Motor neuron (in vitro differentiated cells): Measurements from ENCODE around the gene LCLAT1. TPM values are rescaled to one million over a fixed set of nuclear protein-coding genes. Genes with fewer than 3 reads are reported as not detected.
"Not testable (repeated sequence)": the region's sequence is repeated elsewhere in the genome, so short reads cannot be mapped to it uniquely, and the experiment has no call there.

Experiments used
- ATAC-seq, 8 experiments: fragments of 200-7000 bp; cut with Tn5 transposase; replicated peaks in 6 of 8; 2 replicates each; pipeline ENCODE4 v1.8.0; 2021; ENCODE audit warnings: mild to moderate bottlenecking in 8 of 8, moderate library complexity in 8 of 8
- H3K27ac ChIP-seq, 2 donors: fragments of 250-450 bp; sonication (Bioruptor Pico); 2 replicates each; pipeline ENCODE4 v1.9.0; 2021; ENCODE audit warnings: antibody characterized with exemption in 2 of 2, mild to moderate bottlenecking in 2 of 2, moderate library complexity in 1 of 2
- H3K4me1 ChIP-seq, 2 donors: fragments of 250-450 bp; sonication (Bioruptor Pico); replicated peaks in 1 of 2; 2 replicates each; pipeline ENCODE4 v1.6.1; 2021; ENCODE audit warnings: antibody characterized with exemption in 2 of 2, mild to moderate bottlenecking in 2 of 2, moderate library complexity in 1 of 2
- H3K4me3 ChIP-seq, 5 donors: fragments of 250-450 bp; sonication (Bioruptor Pico); 2 replicates each; pipeline ENCODE4 v1.9.0; 2021; ENCODE audit warnings: antibody characterized with exemption in 5 of 5, mild to moderate bottlenecking in 5 of 5, moderate library complexity in 4 of 5
- WGBS, 10 experiments: fragments of 450-650 bp; shearing (Covaris generic); methylation state at CpG; one replicate each; pipeline ENCODE4 v1.0.0; 2022; 5-methylcytosine and 5-hydroxymethylcytosine counted together
- in situ Hi-C, 9 experiments: fragments of 400-800 bp; cut with MboI; loops; one replicate each; pipeline ENCODE4 v1.15.0; 2021; ENCODE audit warnings: low sequenced_read_pairs in 9 of 9, low pct_unique_long_range_greater_than_20kb in 2 of 9; ENCODE audit not compliant: unreplicated experiment in 9 of 9
- total RNA-seq, 8 experiments: library from RNA; unstranded; fragments of 300-600 nt; gene quantifications; 2 replicates each; pipeline versions ENCODE4 v1.2.3 to v1.2.4, GENCODE V29; 2022

LCLAT1 gene
- total RNA-seq, 8 experiments from 2014 or later = 9.8 to 39.2 (median 12.9) TPM

DNA sequence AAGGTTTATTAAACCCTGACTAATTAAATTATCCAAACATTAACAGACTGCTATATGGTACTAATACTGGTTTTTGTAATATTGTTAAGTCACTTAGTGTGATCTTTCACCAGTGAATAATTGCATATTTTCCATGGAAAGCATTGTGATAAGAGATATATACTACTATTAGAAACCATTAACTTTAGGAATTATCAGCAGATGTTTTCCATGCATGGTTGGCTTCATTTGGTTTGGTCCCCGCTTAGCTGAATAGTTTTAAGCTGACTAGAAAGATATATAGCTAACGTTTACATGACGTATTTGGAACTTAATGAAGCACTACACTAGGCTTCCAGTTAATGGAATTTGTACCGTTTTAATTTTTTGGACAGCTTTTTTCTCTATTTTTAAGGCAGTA is 37.9 kb downstream of the LCLAT1 start:
- Histone ChIP-seq H3K27ac (no peak overlapping the region), H3K4me3 (no peak overlapping the region), H3K4me1 (no peaks in the 10 kb centered on the region)
- no peak for ATAC-seq
- WGBS, 10 experiments = 71 to 100% (median 89%) methylated on average over 1 to 4 of the region's 4 CpGs
- in situ Hi-C loops = no loop called here

GRCh38 chr2:30486655-30487054 is 39.6 kb downstream of the LCLAT1 start:
- H3K27ac ChIP-seq = no peak overlapping the region
- ATAC-seq = peak in 2 of 8 experiments; percentile 78 to 96
- no peak overlapping the region for H3K4me3 ChIP-seq
- in situ Hi-C loops = no loop called here
- H3K4me1 ChIP-seq = no peaks in the 10 kb centered on the region

DNA sequence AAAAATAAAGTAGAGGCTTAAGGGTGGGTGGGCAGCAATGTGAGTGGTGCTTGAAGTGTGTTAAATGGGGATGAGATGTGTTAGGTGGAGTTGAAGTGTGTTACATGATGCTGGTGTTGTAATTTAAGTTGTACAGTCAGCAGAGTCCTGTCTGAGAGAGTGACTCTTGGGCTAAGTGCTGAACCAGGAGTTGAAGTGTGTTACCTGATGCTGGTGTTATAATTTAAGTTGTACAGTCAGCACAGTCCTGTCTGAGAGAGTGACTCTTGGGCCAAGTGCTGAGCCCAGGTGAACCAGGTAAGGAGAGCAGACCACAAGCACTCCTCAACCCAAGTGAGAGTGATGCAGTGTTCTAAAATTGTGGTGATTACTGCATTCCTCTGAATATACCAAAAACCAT is 40.6 kb downstream of the LCLAT1 start:
- ATAC-seq = no peak
- Histone ChIP-seq H3K4me1 (no peaks in the 10 kb centered on the region), H3K27ac (no peak overlapping the region), H3K4me3 (no peak overlapping the region)
- in situ Hi-C loops = no loop called here

GRCh38 chr2:30488012-30488659 is 41.1 kb downstream of the LCLAT1 start:
- H3K27ac ChIP-seq = no peak overlapping the region
- ATAC-seq = peak in 1 of 8 experiments; percentile 57
- peaks cover 0 to 3% of the 10 kb centered on the region in 2 donors for H3K4me1 ChIP-seq
- H3K4me3 ChIP-seq = no peak overlapping the region
- WGBS, 10 experiments = 0 to 100% (median 100%) methylated on average over 1 of the region's 1 CpG; no CpG with 5 or more reads in 3 of the 10 experiments
- in situ Hi-C loops = no loop called here

DNA sequence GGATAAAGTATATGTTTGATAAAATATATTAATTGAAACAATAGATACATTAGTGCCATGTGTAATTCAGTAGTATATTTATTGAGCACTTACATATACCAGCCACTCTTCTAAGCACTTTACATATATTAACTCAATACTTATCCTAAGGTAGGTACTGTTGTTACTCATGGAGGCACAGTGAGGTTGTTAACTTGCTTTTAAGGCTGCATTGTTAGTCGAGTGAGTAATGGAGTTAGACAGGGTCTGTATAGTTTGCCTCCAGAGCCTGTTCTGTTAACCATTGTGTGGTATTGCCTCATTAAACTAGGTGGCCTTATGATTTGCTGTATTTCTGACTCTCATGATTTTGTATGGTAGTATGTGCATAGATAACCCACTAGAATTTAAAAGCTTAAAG is 44.2 kb downstream of the LCLAT1 start:
- Histone ChIP-seq H3K4me3 (no peak overlapping the region), H3K4me1 (peaks cover 0 to 3% of the 10 kb centered on the region in 2 donors), H3K27ac (no peak overlapping the region)
- no peak for ATAC-seq
- WGBS, 10 experiments = 17 to 86% (median 75%) methylated on average over 1 of the region's 1 CpG; no CpG with 5 or more reads in 5 of the 10 experiments
- in situ Hi-C loops = no loop called here

DNA sequence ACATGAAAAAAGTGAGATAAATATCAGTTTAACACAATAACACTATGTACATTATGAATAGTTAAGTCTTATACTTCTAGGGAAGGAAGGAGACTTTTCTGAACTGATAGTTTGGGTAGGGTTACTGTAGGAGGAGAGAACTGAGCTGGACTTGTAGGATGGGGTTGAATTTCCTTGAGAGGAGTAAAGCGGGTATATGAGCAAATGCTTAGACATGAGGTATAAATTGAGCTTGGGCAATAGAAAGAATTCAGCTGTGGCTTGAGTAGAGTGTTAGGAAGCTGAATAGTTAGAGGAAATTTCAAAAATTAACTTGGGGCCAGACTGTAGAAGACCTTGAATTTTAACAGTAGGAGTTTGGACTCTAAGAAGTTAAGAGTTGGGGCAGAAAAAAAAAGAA is 45.1 kb downstream of the LCLAT1 start:
- H3K27ac ChIP-seq = no peak overlapping the region
- ATAC-seq = no peak
- in situ Hi-C loops = no loop called here
- peaks cover 0 to 3% of the 10 kb centered on the region in 2 donors for H3K4me1 ChIP-seq
- H3K4me3 ChIP-seq = no peak overlapping the region
- 86 to 100% (median 100%) methylated on average over 1 of the region's 1 CpG; no CpG with 5 or more reads in 3 of the 10 experiments for WGBS, 10 experiments

DNA sequence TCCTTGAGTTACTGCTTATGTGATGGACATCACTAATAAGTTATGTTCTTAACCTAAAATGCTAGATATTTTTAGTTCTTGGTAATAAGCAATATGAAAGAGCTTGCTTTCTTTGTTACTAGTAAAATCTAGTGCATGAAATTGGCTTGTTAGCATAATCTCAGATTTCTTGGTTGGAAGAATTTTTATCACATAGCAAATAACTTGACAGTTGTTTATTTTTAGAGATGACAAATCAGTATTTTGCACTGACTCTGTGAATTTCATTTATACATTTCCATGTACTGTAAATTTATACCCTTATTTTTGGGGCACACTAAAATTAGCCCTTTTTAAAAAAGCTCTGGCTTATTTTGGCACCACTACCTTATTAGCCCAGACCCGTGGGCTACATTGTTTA is 45.6 kb downstream of the LCLAT1 start:
- H3K27ac ChIP-seq = no peak overlapping the region
- in situ Hi-C loops = no loop called here
- peaks cover 0 to 3% of the 10 kb centered on the region in 2 donors for H3K4me1 ChIP-seq
- H3K4me3 ChIP-seq = no peak overlapping the region
- ATAC-seq = no peak
- 0 to 83% (median 74%) methylated on average over 1 of the region's 1 CpG; no CpG with 5 or more reads in 2 of the 10 experiments for WGBS, 10 experiments

- ATAC-seq = peak in 2 of 8 experiments; percentile 29 to 85
- Histone ChIP-seq H3K27ac (no peak overlapping the region), H3K4me1 (peaks cover 0 to 3% of the 10 kb centered on the region in 2 donors), H3K4me3 (no peak overlapping the region)
- in situ Hi-C loops = no loop called here
- 13 to 100% (median 100%) methylated on average over 1 of the region's 1 CpG; no CpG with 5 or more reads in 1 of the 10 experiments for WGBS, 10 experiments
Observed at GRCh38 chr2:30493440-30493839, 46.4 kb downstream of the LCLAT1 start.

DNA sequence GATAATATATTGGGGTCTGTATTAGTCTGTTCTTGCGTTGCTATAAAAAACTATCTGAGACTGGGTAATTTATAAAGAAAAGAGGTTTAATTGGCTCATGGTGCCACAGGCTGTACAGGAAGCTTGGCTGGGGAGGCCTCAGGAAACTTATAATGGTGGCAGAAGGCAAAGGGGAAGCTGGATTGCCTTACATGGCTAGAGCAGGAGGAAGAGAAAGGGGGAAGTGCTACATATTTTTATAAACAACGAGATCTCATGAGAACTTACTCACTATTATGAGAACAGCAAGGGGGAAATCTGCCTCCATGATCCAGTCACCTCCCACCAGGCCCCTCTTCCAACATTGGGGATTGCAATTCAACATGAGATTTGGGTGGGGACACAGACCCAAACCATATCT is 48.9 kb downstream of the LCLAT1 start:
- in situ Hi-C loops, ATAC-seq: not testable (repeated sequence)

GRCh38 chr2:30499681-30500080 is 52.6 kb downstream of the LCLAT1 start:
- Histone ChIP-seq H3K27ac (no peak overlapping the region), H3K4me3 (no peak overlapping the region), H3K4me1 (no peaks in the 10 kb centered on the region)
- ATAC-seq = no peak
- in situ Hi-C loops = no loop called here

More for the DNA sequence above, 48.9 kb downstream of the LCLAT1 start:
- WGBS, 10 experiments = 67 to 100% (median 100%) methylated on average over 1 to 2 of the region's 2 CpGs; no CpG with 5 or more reads in 3 of the 10 experiments
- H3K27ac ChIP-seq, H3K4me3 ChIP-seq, H3K4me1 ChIP-seq: not testable (repeated sequence)

- WGBS, 10 experiments = 71 to 100% (median 96%) methylated on average over 1 to 6 of the region's 6 CpGs
- Histone ChIP-seq H3K4me3 (no peak overlapping the region), H3K27ac (no peak overlapping the region), H3K4me1 (no peaks in the 10 kb centered on the region)
- in situ Hi-C loops = no loop called here
- ATAC-seq = no peak
Observed at GRCh38 chr2:30500699-30501098, 53.7 kb downstream of the LCLAT1 start.

DNA sequence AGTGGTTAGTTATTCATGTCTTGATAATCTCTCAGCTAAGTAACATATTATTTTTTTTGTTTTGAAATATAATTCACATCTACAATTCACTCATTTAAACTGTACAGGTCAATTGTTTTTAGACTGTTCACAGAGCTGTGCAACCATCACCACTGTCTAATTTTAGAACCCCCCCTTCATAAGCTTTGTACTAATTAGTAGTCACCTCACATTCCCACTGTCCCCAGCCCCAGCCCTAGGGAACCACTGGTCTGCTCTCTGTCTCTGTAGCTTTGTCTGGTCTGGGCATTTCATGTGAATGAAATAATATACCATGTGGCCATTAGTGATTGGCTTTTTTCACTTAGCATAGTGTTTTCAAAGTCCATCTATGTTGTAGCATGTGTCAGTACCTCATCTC is 55.3 kb downstream of the LCLAT1 start:
- H3K27ac ChIP-seq = no peak overlapping the region
- no peaks in the 10 kb centered on the region for H3K4me1 ChIP-seq
- in situ Hi-C loops = no loop called here
- H3K4me3 ChIP-seq = no peak overlapping the region
- no peak for ATAC-seq

- ATAC-seq = peak in 2 of 8 experiments; percentile 39 to 57
- Histone ChIP-seq H3K27ac (no peak overlapping the region), H3K4me3 (no peak overlapping the region), H3K4me1 (no peaks in the 10 kb centered on the region)
- 90 to 100% (median 92%) methylated on average over 1 to 2 of the region's 2 CpGs; no CpG with 5 or more reads in 6 of the 10 experiments for WGBS, 10 experiments
- in situ Hi-C loops = no loop called here
Observed at GRCh38 chr2:30503007-30503694, 56.1 kb downstream of the LCLAT1 start.

GRCh38 chr2:30503695-30504052 is 56.6 kb downstream of the LCLAT1 start:
- no peak overlapping the region for H3K27ac ChIP-seq
- H3K4me1 ChIP-seq = no peaks in the 10 kb centered on the region
- ATAC-seq = peak in 1 of 8 experiments; percentile 16
- 78 to 100% (median 89%) methylated on average over 1 to 3 of the region's 3 CpGs; no CpG with 5 or more reads in 1 of the 10 experiments for WGBS, 10 experiments
- H3K4me3 ChIP-seq = no peak overlapping the region
- in situ Hi-C loops = no loop called here
